Loucy (cell line): ENCODE data around the gene OR8A1.

ENCODE experiments used
- CTCF ChIP-seq: fragments of 200-600 bp; sonication (generic); conservative IDR thresholded peaks from 2 replicates; pipeline ENCODE4 v1.5.1; 2014; ENCODE audit warnings: mild to moderate bottlenecking, antibody characterized with exemption, low read length
- EZH2phosphoT487 ChIP-seq: fragments of 200-600 bp; IDR thresholded peaks from 2 replicates; pipeline ENCODE4 v1.6.1; 2018; ENCODE audit warnings: antibody characterized with exemption, mild to moderate bottlenecking, moderate library complexity, borderline replicate concordance

- TF ChIP-seq CTCF: no peak
- no peak for TF ChIP-seq EZH2phosphoT487
These were observed 35.9 kb downstream of the OR8A1 start for GRCh38 chr11:124605719-124606118.
